ENCODE results near the gene ACOX2. TPM values are rescaled to one million over a fixed set of nuclear protein-coding genes. Genes with fewer than 3 reads are reported as not detected.

Gene ACOX2
- total and polyA plus RNA-seq, 2 of the 8 experiments (the other 6 are each of a cell fraction or from before 2014, with no cell fraction given), result 3.2 to 9.2 TPM

- Histone ChIP-seq H3K4me1 (replicated peaks in 1 of 4; ENCODE audit: control insufficient read depth in 3 of 4, insufficient read depth in 4 of 4, low read length in 3 of 4) (no peaks in the 10 kb centered on the region; a peak in 2 of 7 replicates), H3K27me3 (replicated peaks in 1 of 4; ENCODE audit: control insufficient read depth in 3 of 4, extremely low read depth in 1 of 4, insufficient read depth in 3 of 4, low read length in 3 of 4) (peaks cover 0 to 1% (median 0%) of the 10 kb centered on the region in 4 experiments; a peak in 1 of 7 replicates), H2BK20ac (ENCODE audit: low read length) (no peak overlapping the region), H2AK5ac (ENCODE audit: low read depth, low read length) (no peak overlapping the region), H2BK5ac (ENCODE audit: low read depth, low read length) (no peak overlapping the region), H3K4ac (replicated peaks; ENCODE audit: insufficient read length, low read depth, low read length) (no peak overlapping the region), H4K8ac (ENCODE audit: extremely low read depth, insufficient read depth, low read length) (no peak overlapping the region), H3K9me3 (ENCODE audit: insufficient read depth in 2 of 2, low read depth in 1 of 2, low read length in 1 of 2) (no peaks in the 10 kb centered on the region), H4K20me1 (replicated peaks in 1 of 2; ENCODE audit: control insufficient read depth in 1 of 2, insufficient read depth in 2 of 2, low read length in 2 of 2) (no peaks in the 10 kb centered on the region), H3K79me2 (ENCODE audit: control insufficient read depth in 1 of 2, insufficient read depth in 2 of 2, low read length in 2 of 2) (no peaks in the 10 kb centered on the region), H3K36me3 (ENCODE audit: control insufficient read depth in 2 of 4, insufficient read depth in 4 of 4, low read length in 3 of 4) (no peaks in the 10 kb centered on the region), H2BK15ac (ENCODE audit: low read length) (no peak overlapping the region), H3K4me2 (ENCODE audit: insufficient read depth in 1 of 2, low read depth in 2 of 2, low read length in 2 of 2) (no peak overlapping the region), H4K5ac (ENCODE audit: insufficient read length, low read depth, low read length) (no peak overlapping the region), H3K27ac (ENCODE audit: low read depth, low read length) (no peak overlapping the region), H2BK120ac (replicated peaks; ENCODE audit: low read depth, low read length) (no peak overlapping the region), H2AFZ (ENCODE audit: low read length) (no peak overlapping the region), H3K23me2 (ENCODE audit: low read depth, low read length) (no peaks in the 10 kb centered on the region), H3K56ac (replicated peaks; ENCODE audit: insufficient read length, low read depth, low read length) (no peak overlapping the region), H4K91ac (replicated peaks; ENCODE audit: insufficient read length, low read length) (no peak overlapping the region), H3K23ac (ENCODE audit: insufficient read length) (no peak overlapping the region), H3K79me1 (ENCODE audit: low read depth, low read length) (no peaks in the 10 kb centered on the region), H2BK12ac (ENCODE audit: low read depth, low read length) (no peak overlapping the region), H3K4me3 (ENCODE audit: extremely low read depth in 1 of 4, insufficient read depth in 2 of 4, low read depth in 3 of 4, low read length in 4 of 4) (no peak overlapping the region), H3K18ac (ENCODE audit: extremely low read depth, low read length) (no peak overlapping the region), H3K9ac (replicated peaks in 1 of 4; ENCODE audit: extremely low read depth in 1 of 4, low read depth in 3 of 4, low read length in 3 of 4) (no peak overlapping the region), H3K14ac (ENCODE audit: insufficient read length) (no peak overlapping the region)
- 87% methylated on average over 3 of the region's 3 CpGs; no CpG with 5 or more reads in 1 of the 2 experiments for WGBS, 2 experiments (ENCODE audit: extremely low coverage in 1 of 2, insufficient coverage in 1 of 2, insufficient read length in 1 of 2, insufficient replicate concordance in 2 of 2, low coverage in 1 of 2, low lambda C conversion rate in 2 of 2, missing lambda C conversion rate in 1 of 2)
- ChIA-PET POLR2A (ENCODE audit: partially characterized antibody) (interaction anchor here (1.0 kb wide), 1 partner anchor 9 kb away, joined by 3 read pairs; no protein-coding TSS in a partner anchor), CTCF (ENCODE audit: partially characterized antibody) (interaction anchor here (0.9 to 1.8 kb wide), 3 partner anchors 15 to 297 kb away, joined by 3 to 4 read pairs (median 4); no protein-coding TSS in a partner anchor)
- FAIRE-seq, result no peak
- DNase-seq (ENCODE audit: low read depth in 1 of 2, low spot score in 2 of 2), result no peak
- TF ChIP-seq TEAD4 (IDR thresholded peaks at IDR 0.05; ENCODE audit: low read depth, low read length) (no peak), RAD21 (IDR thresholded peaks at IDR 0.05 in 1 of 2, conservative IDR thresholded peaks at IDR 0.05 in 1 of 2; ENCODE audit: low read depth in 2 of 2, low read length in 2 of 2) (no peak), POU5F1 (IDR thresholded peaks at IDR 0.05; ENCODE audit: low read depth, low read length) (no peak), BRCA1 (IDR thresholded peaks at IDR 0.05; ENCODE audit: low read depth, low read length) (no peak), EGR1 (IDR thresholded peaks at IDR 0.05; ENCODE audit: borderline replicate concordance, low read depth, low read length) (no peak), CBX8 (IDR thresholded peaks at IDR 0.05; ENCODE audit: borderline replicate concordance, low read depth, low read length) (no peak), HDAC2 (IDR thresholded peaks at IDR 0.05; ENCODE audit: borderline replicate concordance in 1 of 2, low read depth in 2 of 2, low read length in 2 of 2) (no peak), RBBP5 (IDR thresholded peaks at IDR 0.05; ENCODE audit: borderline replicate concordance, low read depth, low read length) (no peak), SAP30 (IDR thresholded peaks at IDR 0.05; ENCODE audit: insufficient read depth, insufficient replicate concordance, low read length) (no peak), MAX (IDR thresholded peaks at IDR 0.05) (no peak), GTF2F1 (IDR thresholded peaks at IDR 0.05; ENCODE audit: borderline replicate concordance, low read depth, low read length) (no peak), EP300 (IDR thresholded peaks at IDR 0.05; ENCODE audit: borderline replicate concordance in 1 of 2, low read depth in 2 of 2, low read length in 2 of 2) (no peak)
Measured at GRCh38 chr3:58514405-58514804, 22.6 kb downstream of the ACOX2 start.

Data from H1 (cell line).